ENCODE results near the gene BRAF. TPM values are rescaled to one million over a fixed set of nuclear protein-coding genes. Genes with fewer than 3 reads are reported as not detected.
"Not testable (repeated sequence)": the region's sequence is repeated elsewhere in the genome, so short reads cannot be mapped to it uniquely, and the experiment has no call there.

Gene BRAF
- total RNA-seq, 5 donors from 2014 or later (not counting 1 experiment from before 2014, with no cell fraction given) = 39.3 to 65.1 (median 42.2) TPM

DNA sequence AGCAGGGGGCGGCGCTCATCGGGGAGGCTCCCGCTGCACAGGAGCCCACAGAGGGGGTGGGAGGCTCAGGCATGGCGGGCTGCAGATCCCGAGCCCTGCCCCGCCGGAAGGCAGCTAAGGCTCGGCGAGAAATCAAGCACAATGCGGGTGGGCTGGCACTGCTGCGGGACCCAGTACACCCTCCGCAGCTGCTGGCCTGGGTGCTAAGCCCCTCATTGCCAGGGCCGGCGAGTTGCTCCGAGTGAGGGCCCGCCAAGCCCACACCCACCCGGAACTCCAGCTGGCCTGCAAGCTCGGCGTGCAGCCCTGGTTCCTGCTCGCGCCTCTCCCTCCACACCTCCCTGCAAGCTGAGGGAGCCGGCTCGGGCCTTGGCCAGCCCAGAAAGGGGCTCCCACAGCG, 32.3 kb upstream of the BRAF start:
- H3K4me1 Mint-ChIP-seq; POLR2A ChIA-PET; H3K9me3 Mint-ChIP-seq; H3K27ac ChIP-seq (ENCODE audit: low read length); H3K36me3 Mint-ChIP-seq; H3K4me3 ChIP-seq (ENCODE audit: control insufficient read depth in 1 of 2, extremely low read depth in 1 of 2, low read length in 1 of 2); H3K36me3 ChIP-seq (ENCODE audit: control insufficient read depth in 2 of 2, extremely low read depth in 1 of 2, insufficient read depth in 1 of 2, low read length in 1 of 2); H3K27me3 ChIP-seq (replicated peaks in 1 of 2; ENCODE audit: control insufficient read depth in 2 of 2, extremely low read depth in 1 of 2, insufficient read depth in 2 of 2, low read length in 1 of 2); H3K9me3 ChIP-seq; H3K27ac Mint-ChIP-seq; DNase-seq; CTCF ChIA-PET; H3K4me3 Mint-ChIP-seq; H3K4me1 ChIP-seq (ENCODE audit: control insufficient read depth in 1 of 2, extremely low read depth in 1 of 2, insufficient read depth in 2 of 2, low read length in 2 of 2); ATAC-seq (replicated peaks in 1 of 4): not testable (repeated sequence)
- 93% methylated on average over 17 of the region's 25 CpGs for WGBS (ENCODE audit: insufficient coverage)
- H3K27me3 Mint-ChIP-seq = peaks cover 0 to 12% of the 10 kb centered on the region in 2 donors

DNA sequence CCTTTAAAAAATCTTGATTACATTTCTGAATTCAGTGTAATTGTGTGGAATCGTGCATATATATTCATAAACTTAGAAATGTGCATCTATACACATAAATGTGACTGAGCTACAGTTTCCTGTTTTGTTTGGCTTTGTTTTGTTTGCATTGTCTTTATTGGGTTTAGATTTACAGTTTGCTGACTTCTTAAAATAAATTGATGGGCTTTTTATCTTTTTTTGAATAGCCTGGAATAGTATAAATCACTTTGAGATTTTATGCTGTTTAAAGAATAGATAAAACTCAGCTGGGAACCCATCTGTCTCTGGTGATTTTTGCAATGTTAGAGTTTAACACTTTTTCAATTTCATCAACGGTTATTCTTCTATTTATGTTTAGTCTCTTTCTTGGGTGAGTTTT, 21.2 kb upstream of the BRAF start:
- Histone ChIP-seq H3K27ac (ENCODE audit: low read length) (no peak overlapping the region), H3K4me1 (ENCODE audit: control insufficient read depth in 1 of 2, extremely low read depth in 1 of 2, insufficient read depth in 2 of 2, low read length in 2 of 2) (no peaks in the 10 kb centered on the region), H3K4me3 (ENCODE audit: control insufficient read depth in 1 of 2, extremely low read depth in 1 of 2, low read length in 1 of 2) (no peak overlapping the region), H3K36me3 (ENCODE audit: control insufficient read depth in 2 of 2, extremely low read depth in 1 of 2, insufficient read depth in 1 of 2, low read length in 1 of 2) (no peaks in the 10 kb centered on the region), H3K9me3 (no peaks in the 10 kb centered on the region), H3K27me3 (replicated peaks in 1 of 2; ENCODE audit: control insufficient read depth in 2 of 2, extremely low read depth in 1 of 2, insufficient read depth in 2 of 2, low read length in 1 of 2) (peaks cover 0 to 4% of the 10 kb centered on the region in 2 experiments)
- Mint-ChIP-seq H3K4me1 (no peaks in the 10 kb centered on the region), H3K36me3 (no peaks in the 10 kb centered on the region), H3K27ac (no peak overlapping the region), H3K9me3 (no peaks in the 10 kb centered on the region), H3K27me3 (peaks cover 9% of the 10 kb centered on the region in 2 donors), H3K4me3 (no peak overlapping the region)
- ATAC-seq (replicated peaks in 1 of 4) = no peak
- ChIA-PET POLR2A (no interaction called here), CTCF (no interaction called here)
- no peak for DNase-seq
- no CpG with 5 or more reads among the region's 2 CpGs for WGBS (ENCODE audit: insufficient coverage)

DNA sequence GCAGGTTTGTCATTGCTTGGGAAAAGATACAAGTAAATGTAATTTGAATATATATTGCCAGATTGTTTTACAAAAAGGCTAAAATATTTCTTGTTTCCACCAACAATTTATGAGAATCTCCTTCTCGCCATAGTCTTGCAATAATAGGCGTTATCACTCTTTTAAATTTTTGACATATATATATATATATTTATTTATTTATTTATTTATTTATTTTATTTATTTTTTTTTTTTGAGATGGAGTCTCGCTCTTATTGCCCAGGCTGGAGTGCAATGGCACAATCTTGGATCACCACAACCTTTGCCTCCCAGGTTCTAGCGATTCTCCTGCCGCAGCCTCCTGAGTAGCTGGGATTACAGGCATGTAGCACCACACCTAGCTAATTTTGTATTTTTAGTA, 17.5 kb upstream of the BRAF start:
- DNase-seq; H3K27me3 Mint-ChIP-seq; H3K4me1 Mint-ChIP-seq; ATAC-seq (replicated peaks in 1 of 4); H3K27me3 ChIP-seq (replicated peaks in 1 of 2; ENCODE audit: control insufficient read depth in 2 of 2, extremely low read depth in 1 of 2, insufficient read depth in 2 of 2, low read length in 1 of 2); H3K9me3 Mint-ChIP-seq; H3K4me3 Mint-ChIP-seq; H3K4me3 ChIP-seq (ENCODE audit: control insufficient read depth in 1 of 2, extremely low read depth in 1 of 2, low read length in 1 of 2); H3K4me1 ChIP-seq (ENCODE audit: control insufficient read depth in 1 of 2, extremely low read depth in 1 of 2, insufficient read depth in 2 of 2, low read length in 2 of 2); H3K36me3 ChIP-seq (ENCODE audit: control insufficient read depth in 2 of 2, extremely low read depth in 1 of 2, insufficient read depth in 1 of 2, low read length in 1 of 2); POLR2A ChIA-PET; CTCF ChIA-PET; H3K36me3 Mint-ChIP-seq; H3K9me3 ChIP-seq; H3K27ac ChIP-seq (ENCODE audit: low read length); H3K27ac Mint-ChIP-seq: not testable (repeated sequence)
- no CpG with 5 or more reads among the region's 5 CpGs for WGBS (ENCODE audit: insufficient coverage)

DNA sequence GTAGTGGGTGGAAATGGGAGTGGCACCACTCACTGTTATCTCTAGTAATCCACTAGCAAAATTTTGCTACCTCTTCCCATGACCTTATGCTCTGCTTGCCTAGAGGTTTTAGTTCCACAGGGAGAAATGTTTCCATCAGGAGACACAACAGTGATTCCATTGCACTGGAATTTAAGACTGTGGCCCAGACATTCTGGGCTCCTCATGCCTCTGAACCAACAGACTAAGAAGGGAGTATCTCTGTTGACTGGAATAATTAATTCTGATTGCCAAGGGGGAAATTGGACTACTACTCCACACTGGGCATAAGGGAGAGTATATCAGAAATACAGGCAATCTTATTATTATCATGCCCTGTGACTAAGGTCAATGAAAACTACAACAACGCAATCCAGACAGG, 16.2 kb upstream of the BRAF start:
- CTCF ChIA-PET = no interaction called here
- H3K36me3 ChIP-seq (ENCODE audit: control insufficient read depth in 2 of 2, extremely low read depth in 1 of 2, insufficient read depth in 1 of 2, low read length in 1 of 2) = no peaks in the 10 kb centered on the region
- Mint-ChIP-seq H3K4me3 (no peak overlapping the region), H3K4me1 (no peaks in the 10 kb centered on the region), H3K36me3 (no peaks in the 10 kb centered on the region), H3K27me3 (peaks cover 5 to 6% of the 10 kb centered on the region in 2 donors), H3K9me3 (no peaks in the 10 kb centered on the region), H3K27ac (no peak overlapping the region)
- POLR2A ChIA-PET = no interaction called here
- H3K9me3 ChIP-seq = no peaks in the 10 kb centered on the region
- ATAC-seq (replicated peaks in 1 of 4) (no peak), DNase-seq (no peak)
- H3K27me3 ChIP-seq (replicated peaks in 1 of 2; ENCODE audit: control insufficient read depth in 2 of 2, extremely low read depth in 1 of 2, insufficient read depth in 2 of 2, low read length in 1 of 2) = no peaks in the 10 kb centered on the region
- no peaks in the 10 kb centered on the region for H3K4me1 ChIP-seq (ENCODE audit: control insufficient read depth in 1 of 2, extremely low read depth in 1 of 2, insufficient read depth in 2 of 2, low read length in 2 of 2)
- H3K4me3 ChIP-seq (ENCODE audit: control insufficient read depth in 1 of 2, extremely low read depth in 1 of 2, low read length in 1 of 2) = no peak overlapping the region
- no CpG with 5 or more reads among the region's 1 CpG for WGBS (ENCODE audit: insufficient coverage)
- no peak overlapping the region for H3K27ac ChIP-seq (ENCODE audit: low read length)

DNA sequence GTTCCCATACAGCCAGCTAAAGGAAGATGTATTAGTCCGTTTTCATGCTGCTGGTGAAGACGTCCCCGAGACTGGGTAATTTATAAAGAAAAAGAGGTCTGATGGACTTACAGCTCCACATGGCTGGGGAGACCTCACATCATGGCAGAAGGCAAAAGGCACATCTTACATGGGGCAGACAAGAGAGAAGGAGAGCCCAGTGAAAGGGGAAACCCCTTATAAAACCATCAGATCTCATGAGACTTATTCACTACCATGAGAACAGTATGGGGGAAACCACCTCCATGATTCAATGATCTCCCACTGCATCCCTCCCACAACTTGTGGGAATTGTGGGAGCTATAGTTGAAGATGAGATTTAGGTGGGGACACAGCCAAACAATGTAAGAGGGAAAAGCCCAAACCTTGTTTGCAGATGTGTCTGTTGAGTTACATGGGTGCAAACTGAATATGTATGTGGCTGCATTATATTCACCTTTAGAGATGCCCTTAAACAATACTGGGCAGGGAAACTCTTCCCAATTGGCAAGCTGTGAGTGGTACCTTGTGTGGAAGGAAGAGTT, 13.1 kb upstream of the BRAF start:
- no peak for ATAC-seq (replicated peaks in 1 of 4)
- ChIA-PET POLR2A (no interaction called here), CTCF (interaction anchor here in 1 of 2 donors (0.6 kb wide), 1 partner anchor 178 kb away, joined by 6 read pairs; no protein-coding TSS in a partner anchor)
- H3K4me1 ChIP-seq (ENCODE audit: control insufficient read depth in 1 of 2, extremely low read depth in 1 of 2, insufficient read depth in 2 of 2, low read length in 2 of 2) = no peaks in the 10 kb centered on the region
- WGBS (ENCODE audit: insufficient coverage) = no CpG with 5 or more reads among the region's 3 CpGs
- H3K27me3 ChIP-seq (replicated peaks in 1 of 2; ENCODE audit: control insufficient read depth in 2 of 2, extremely low read depth in 1 of 2, insufficient read depth in 2 of 2, low read length in 1 of 2) = peaks cover 0 to 5% of the 10 kb centered on the region in 2 experiments
- no peak for DNase-seq
- no peaks in the 10 kb centered on the region for H3K9me3 Mint-ChIP-seq
- no peak overlapping the region for H3K27ac ChIP-seq (ENCODE audit: low read length)
- H3K4me1 Mint-ChIP-seq = no peaks in the 10 kb centered on the region
- no peaks in the 10 kb centered on the region for H3K9me3 ChIP-seq
- peaks cover 4 to 6% of the 10 kb centered on the region in 2 donors for H3K27me3 Mint-ChIP-seq
- no peak overlapping the region for H3K27ac Mint-ChIP-seq
- no peaks in the 10 kb centered on the region for H3K36me3 ChIP-seq (ENCODE audit: control insufficient read depth in 2 of 2, extremely low read depth in 1 of 2, insufficient read depth in 1 of 2, low read length in 1 of 2)
- H3K4me3 Mint-ChIP-seq = no peak overlapping the region
- no peaks in the 10 kb centered on the region for H3K36me3 Mint-ChIP-seq
- no peak overlapping the region for H3K4me3 ChIP-seq (ENCODE audit: control insufficient read depth in 1 of 2, extremely low read depth in 1 of 2, low read length in 1 of 2)

DNA sequence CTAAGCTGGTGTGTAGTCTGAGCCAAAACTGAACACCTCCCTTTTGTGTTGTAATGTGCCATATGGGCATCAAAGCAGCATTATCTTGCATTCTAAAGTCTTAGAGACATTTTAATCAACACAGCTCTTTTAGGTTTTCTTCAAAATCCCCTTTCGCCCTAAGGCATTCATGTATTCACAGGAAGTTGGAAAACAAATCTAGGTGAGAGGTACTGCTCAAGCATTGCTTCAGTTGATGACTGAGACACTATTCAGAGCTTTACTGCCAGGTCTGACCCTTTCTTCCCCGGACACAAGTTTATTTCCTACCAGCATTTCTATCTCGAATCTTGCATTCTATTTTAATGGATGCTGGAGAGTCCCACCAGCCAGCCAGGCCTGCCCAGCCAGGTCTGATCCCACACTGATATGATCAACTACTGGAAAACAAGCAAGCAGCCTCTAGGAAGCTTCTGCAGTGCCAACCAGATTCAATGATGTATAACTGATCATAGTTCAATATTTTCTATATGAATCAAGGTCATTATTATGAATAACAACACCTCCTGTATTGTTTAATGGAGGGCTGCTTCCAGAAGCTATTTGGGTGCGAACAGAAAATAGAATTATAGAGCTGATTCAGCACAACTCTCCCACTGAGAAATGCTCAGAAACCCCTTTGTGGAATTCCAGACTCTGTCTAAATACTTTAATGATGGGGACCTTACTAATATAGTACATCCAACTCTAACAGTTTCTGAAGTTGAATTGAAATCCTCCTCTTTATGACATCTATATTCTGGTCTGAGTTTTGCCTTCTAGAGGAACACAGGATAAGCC, 4.0 kb upstream of the BRAF start:
- DNase-seq (no peak), ATAC-seq (replicated peaks in 1 of 4) (no peak)
- Histone ChIP-seq H3K9me3 (no peaks in the 10 kb centered on the region), H3K4me1 (ENCODE audit: control insufficient read depth in 1 of 2, extremely low read depth in 1 of 2, insufficient read depth in 2 of 2, low read length in 2 of 2) (peaks cover under 1 to 4% of the 10 kb centered on the region in 2 experiments), H3K36me3 (ENCODE audit: control insufficient read depth in 2 of 2, extremely low read depth in 1 of 2, insufficient read depth in 1 of 2, low read length in 1 of 2) (no peaks in the 10 kb centered on the region), H3K27ac (ENCODE audit: low read length) (no peak overlapping the region), H3K4me3 (ENCODE audit: control insufficient read depth in 1 of 2, extremely low read depth in 1 of 2, low read length in 1 of 2) (no peak overlapping the region), H3K27me3 (replicated peaks in 1 of 2; ENCODE audit: control insufficient read depth in 2 of 2, extremely low read depth in 1 of 2, insufficient read depth in 2 of 2, low read length in 1 of 2) (no peaks in the 10 kb centered on the region)
- H3K27me3 Mint-ChIP-seq = peaks cover 7% of the 10 kb centered on the region in 2 donors
- H3K36me3 Mint-ChIP-seq = no peaks in the 10 kb centered on the region
- POLR2A ChIA-PET = interaction anchor here in 1 of 2 donors (0.6 kb wide), 1 partner anchor 55 kb away, joined by 3 read pairs; no protein-coding TSS in a partner anchor
- no peak overlapping the region for H3K4me3 Mint-ChIP-seq
- H3K9me3 Mint-ChIP-seq = peaks cover 0 to 5% (median 0%) of the 10 kb centered on the region in 3 donors
- H3K27ac Mint-ChIP-seq = no peak overlapping the region
- 73% methylated on average over 2 of the region's 4 CpGs for WGBS (ENCODE audit: insufficient coverage)
- peaks cover 10 to 17% (median 10%) of the 10 kb centered on the region in 3 donors for H3K4me1 Mint-ChIP-seq
- CTCF ChIA-PET = no interaction called here
